ENCODE results near the gene PEX6. TPM values are rescaled to one million over a fixed set of nuclear protein-coding genes. Genes with fewer than 3 reads are reported as not detected.

PEX6 gene
- total RNA-seq, 1 experiment from 2014 or later, result 25.9 TPM

- CTCF ChIA-PET, result no interaction called here
Observed at GRCh38 chr6:42933205-42933604, 45.8 kb downstream of the PEX6 start.

GRCh38 chr6:42932412-42932811 is 46.6 kb downstream of the PEX6 start:
- Histone ChIP-seq H3F3A (ENCODE audit: insufficient read depth, low read depth) (peaks cover 31% of the 10 kb centered on the region), H3K27me3 (ENCODE audit: insufficient read depth, low read depth) (no peaks in the 10 kb centered on the region), H3K4me1 (replicated peaks; ENCODE audit: insufficient read depth) (peaks cover 16% of the 10 kb centered on the region), H2AFZ (no peak overlapping the region), H3K36me3 (ENCODE audit: low read depth) (peaks cover 19% of the 10 kb centered on the region), H3K9me2 (ENCODE audit: insufficient read depth) (no peaks in the 10 kb centered on the region), H3K4me2 (no peak overlapping the region), H3K27ac (no peak overlapping the region), H4K20me1 (ENCODE audit: insufficient read depth) (no peaks in the 10 kb centered on the region; the same call in 1 of the 2 replicates), H3K9me3 (ENCODE audit: insufficient read depth, low read depth) (no peaks in the 10 kb centered on the region), H3K79me2 (ENCODE audit: low read depth) (peaks cover 34% of the 10 kb centered on the region), H3K4me3 (no peak overlapping the region)
- intact Hi-C loops (cut with micrococcal nuclease; ENCODE audit: unreplicated experiment), result no loop called here
- CTCF ChIA-PET, result no interaction called here
- TF ChIP-seq EZH2 (IDR thresholded peaks at IDR 0.05; ENCODE audit: low read depth) (no peak), CTCF (conservative IDR thresholded peaks at IDR 0.05) (no peak)
- POLR2A ChIA-PET (ENCODE audit: unreplicated experiment), result interaction anchor here (0.5 kb wide), 1 partner anchor 1325 kb away, joined by 3 read pairs; no protein-coding TSS in a partner anchor
- BruUV-seq (replicated peaks), result no TSS peak
- no peak for DNase-seq

More at GRCh38 chr6:42933205-42933604, 45.8 kb downstream of the PEX6 start:
- H3K4me3 ChIP-seq, result no peak overlapping the region
- H3F3A ChIP-seq (ENCODE audit: insufficient read depth, low read depth), result peaks cover 27% of the 10 kb centered on the region
- no peaks in the 10 kb centered on the region for H3K9me2 ChIP-seq (ENCODE audit: insufficient read depth)
- H3K27ac ChIP-seq, result no peak overlapping the region
- no peak overlapping the region for H2AFZ ChIP-seq
- peaks cover 34% of the 10 kb centered on the region for H3K79me2 ChIP-seq (ENCODE audit: low read depth)
- no peak for TF ChIP-seq CTCF (conservative IDR thresholded peaks at IDR 0.05)
- no peak for TF ChIP-seq EZH2 (IDR thresholded peaks at IDR 0.05; ENCODE audit: low read depth)
- no peaks in the 10 kb centered on the region; the same call in 1 of the 2 replicates for H4K20me1 ChIP-seq (ENCODE audit: insufficient read depth)
- no peaks in the 10 kb centered on the region for H3K27me3 ChIP-seq (ENCODE audit: insufficient read depth, low read depth)
- POLR2A ChIA-PET (ENCODE audit: unreplicated experiment), result no interaction called here
- intact Hi-C loops (cut with micrococcal nuclease; ENCODE audit: unreplicated experiment), result no loop called here
- BruUV-seq (replicated peaks), result no TSS peak
- H3K4me1 ChIP-seq (replicated peaks; ENCODE audit: insufficient read depth), result peaks cover 12% of the 10 kb centered on the region
- DNase-seq, result no peak
- H3K4me2 ChIP-seq, result no peak overlapping the region
- no peaks in the 10 kb centered on the region for H3K9me3 ChIP-seq (ENCODE audit: insufficient read depth, low read depth)
- peaks cover 19% of the 10 kb centered on the region for H3K36me3 ChIP-seq (ENCODE audit: low read depth)

GRCh38 chr6:42929821-42930360 is 49.1 kb downstream of the PEX6 start:
- CTCF ChIA-PET, result no interaction called here
- TF ChIP-seq CTCF (conservative IDR thresholded peaks at IDR 0.05) (no peak), EZH2 (IDR thresholded peaks at IDR 0.05; ENCODE audit: low read depth) (no peak)
- peak overlapping the region; percentile 89 for H3K4me2 ChIP-seq
- H3K9me2 ChIP-seq (ENCODE audit: insufficient read depth), result no peaks in the 10 kb centered on the region
- H3K9me3 ChIP-seq (ENCODE audit: insufficient read depth, low read depth), result no peaks in the 10 kb centered on the region
- peak overlapping the region; percentile 85 for H2AFZ ChIP-seq
- H3K36me3 ChIP-seq (ENCODE audit: low read depth), result peaks cover 9% of the 10 kb centered on the region; the same call in 1 of the 2 replicates
- peaks cover 16% of the 10 kb centered on the region for H3K4me1 ChIP-seq (replicated peaks; ENCODE audit: insufficient read depth)
- peaks cover 34% of the 10 kb centered on the region for H3F3A ChIP-seq (ENCODE audit: insufficient read depth, low read depth)
- peaks cover 34% of the 10 kb centered on the region for H3K79me2 ChIP-seq (ENCODE audit: low read depth)
- H3K4me3 ChIP-seq, result peak overlapping the region; percentile 73
- H3K27me3 ChIP-seq (ENCODE audit: insufficient read depth, low read depth), result no peaks in the 10 kb centered on the region
- DNase-seq, result peak; percentile 36 to 72
- no TSS peak for BruUV-seq (replicated peaks)
- POLR2A ChIA-PET (ENCODE audit: unreplicated experiment), result interaction anchor here (0.6 to 1.5 kb wide), 13 partner anchors 17 to 167 kb away, joined by 3 to 16 read pairs (median 6); partner anchors contain the start of genes CUL7, KLC4, KLHDC3 and MEA1
- intact Hi-C loops (cut with micrococcal nuclease; ENCODE audit: unreplicated experiment), result loop anchor here (1.0 to 5.0 kb wide), 3 partner anchors 82 to 241 kb away; partner anchors contain the start of genes KLHDC3, MEA1 and SRF
- no peaks in the 10 kb centered on the region; the same call in 1 of the 2 replicates for H4K20me1 ChIP-seq (ENCODE audit: insufficient read depth)
- H3K27ac ChIP-seq, result peak overlapping the region; percentile 67

All from PC-9 (cell line).